Ishikawa (cell line): ENCODE results near the gene EIF4E1B.

Source experiments
- CEBPB ChIP-seq: IDR thresholded peaks from 2 replicates; pipeline ENCODE4 v1.6.1; 2012
- CREB1 ChIP-seq: IDR thresholded peaks from 2 replicates; pipeline ENCODE4 v1.6.1; 2012; ENCODE audit warnings: low read depth
- EGR1 ChIP-seq: IDR thresholded peaks from 2 replicates; pipeline ENCODE4 v1.6.1; 2012
- EP300 ChIP-seq: IDR thresholded peaks from 2 replicates; pipeline ENCODE4 v1.6.1; 2012; ENCODE audit warnings: borderline replicate concordance
- FOXM1 ChIP-seq: IDR thresholded peaks from 2 replicates; pipeline ENCODE4 v1.6.1; 2012; ENCODE audit warnings: low read depth, borderline replicate concordance
- MAX ChIP-seq: IDR thresholded peaks from 2 replicates; pipeline ENCODE4 v1.6.1; 2012
- NFIC ChIP-seq: IDR thresholded peaks from 2 replicates; pipeline ENCODE4 v1.6.1; 2012
- RAD21 ChIP-seq: IDR thresholded peaks from 2 replicates; pipeline ENCODE4 v1.6.1; 2012; ENCODE audit warnings: low read depth
- REST ChIP-seq: IDR thresholded peaks from 2 replicates; pipeline ENCODE4 v1.6.1; 2012; ENCODE audit warnings: low read depth, mild to moderate bottlenecking
- TAF1 ChIP-seq: IDR thresholded peaks from 2 replicates; pipeline ENCODE4 v1.6.1; 2012; ENCODE audit warnings: low read depth, mild to moderate bottlenecking
- TCF12 ChIP-seq: IDR thresholded peaks from 2 replicates; pipeline ENCODE4 v1.6.1; 2012; ENCODE audit warnings: low read depth
- TEAD4 ChIP-seq: IDR thresholded peaks from 2 replicates; pipeline ENCODE4 v1.6.1; 2012
- USF1 ChIP-seq: IDR thresholded peaks from 2 replicates; pipeline ENCODE4 v1.6.1; 2012
- YY1 ChIP-seq: IDR thresholded peaks from 2 replicates; pipeline ENCODE4 v1.6.1; 2012; ENCODE audit warnings: low read depth
- ZBTB7A ChIP-seq: IDR thresholded peaks from 2 replicates; pipeline ENCODE4 v1.6.1; 2012; ENCODE audit warnings: low read depth

Gene EIF4E1B

GRCh38 chr5:176596689-176597416, 33.6 kb upstream of the EIF4E1B start:
- TF ChIP-seq TCF12: no peak
- TF ChIP-seq TAF1: no peak
- TF ChIP-seq YY1: no peak
- TF ChIP-seq EGR1: no peak
- TF ChIP-seq EP300: no peak
- no peak for TF ChIP-seq NFIC
- no peak for TF ChIP-seq TEAD4
- no peak for TF ChIP-seq RAD21
- no peak for TF ChIP-seq CEBPB
- no peak for TF ChIP-seq FOXM1
- TF ChIP-seq USF1: no peak
- TF ChIP-seq CREB1: no peak
- no peak for TF ChIP-seq ZBTB7A
- no peak for TF ChIP-seq MAX

GRCh38 chr5:176597417-176598389, 32.8 kb upstream of the EIF4E1B start:
- no peak for TF ChIP-seq FOXM1
- TF ChIP-seq ZBTB7A: no peak
- no peak for TF ChIP-seq YY1
- no peak for TF ChIP-seq USF1
- no peak for TF ChIP-seq NFIC

GRCh38 chr5:176601901-176602482, 28.5 kb upstream of the EIF4E1B start:
- TF ChIP-seq NFIC (no peak), ZBTB7A (no peak), CEBPB (no peak), USF1 (no peak), YY1 (no peak), MAX (no peak), EGR1 (no peak), RAD21 (no peak), CREB1 (no peak), EP300 (no peak), REST (no peak), FOXM1 (no peak), TEAD4 (no peak), TCF12 (no peak), TAF1 (no peak)

GRCh38 chr5:176603091-176603490, 27.4 kb upstream of the EIF4E1B start:
- TF ChIP-seq MAX: no peak

- TF ChIP-seq EGR1: no peak
- no peak for TF ChIP-seq TCF12
- TF ChIP-seq TAF1: no peak
- TF ChIP-seq EP300: no peak
- no peak for TF ChIP-seq YY1
- no peak for TF ChIP-seq TEAD4
- no peak for TF ChIP-seq FOXM1
- no peak for TF ChIP-seq CEBPB
- no peak for TF ChIP-seq NFIC
- TF ChIP-seq CREB1: no peak
Observed at GRCh38 chr5:176606032-176606431, 24.4 kb upstream of the EIF4E1B start.

GRCh38 chr5:176606875-176607274, 23.6 kb upstream of the EIF4E1B start:
- TF ChIP-seq TCF12 (no peak), MAX (no peak), EP300 (no peak), CEBPB (no peak), USF1 (no peak), TAF1 (no peak), RAD21 (no peak), CREB1 (no peak), NFIC (no peak), ZBTB7A (no peak), REST (no peak)
